Heart left ventricle (tissue), 13 donors: ENCODE data around the gene UGT1A6.

Experiments used
- CTCF ChIP-seq, 12 donors: fragments of 200-600 bp; sonication (generic) in 4 of 12; IDR thresholded peaks; one replicate each; pipeline versions ENCODE4 v1.5.0 to v1.8.0; 2018 to 2022; ENCODE audit warnings: antibody characterized with exemption in 12 of 12, mild to moderate bottlenecking in 5 of 12
- POLR2A ChIP-seq, 2 donors: fragments of 450-650 bp; IDR thresholded peaks; one replicate each; pipeline ENCODE4 v1.6.1; 2017; ENCODE audit warnings: antibody characterized with exemption in 2 of 2, mild to moderate bottlenecking in 2 of 2, moderate library complexity in 2 of 2
- donor health status: ischemic (EF 13 %, LVEDD 7.1; RV severe dilation, severe dysfunction).
- donor health status: DM: no; HTN: yes; CAD: no.
- donor health status: DM: no; HTN: no; CAD: no.
- donor health status: ischemic (EF 25% LVEDD 6.9; RV normal size, moderate dysfunction).
- donor health status: ischemic (EF 25% LVEDD 5.7; RV mildly dilated, moderate dysfunction).
- donor health status: ischemic (EF 35%, LVEDD 5.7; RV mildly dilated, moderate dysfunction).
- donor health status: nonischemic (EF 11% LVEDD 7.7; RV severe dilation, severe dysfunction).
- donor health status: DM: yes; HTN: yes; CAD: no.
- donor health status: PGD.
- donor health status: ischemic (EF 29% LVEDD 5.4; RV normal size, mild dysfunction).
- donor health status: nonischemic (EF 23%, LVEDD 6.1; RV moderate dilation, normal function).

GRCh38 chr2:233789554-233789953, 96.9 kb downstream of the UGT1A6 start:
- no peak for TF ChIP-seq POLR2A (IDR thresholded peaks at IDR 0.05)
- no peak for TF ChIP-seq CTCF (IDR thresholded peaks at IDR 0.05)
